Smooth muscle cell (in vitro differentiated cells): ENCODE measurements around the gene CHRDL1. TPM values are rescaled to one million over a fixed set of nuclear protein-coding genes. Genes with fewer than 3 reads are reported as not detected.

Experiments
- DNase-seq: peaks from one replicate; lab custom pipeline; 2025; ENCODE audit not compliant: unreplicated experiment; lab: John Stamatoyannopoulos, UW
- H2AFZ ChIP-seq: fragments of 200-600 bp; sonication (generic); 2 replicates; pipeline ENCODE4 v1.6.0; 2016; ENCODE audit warnings: antibody characterized with exemption, low read depth, mild to moderate bottlenecking
- H3F3A ChIP-seq: fragments of 200-600 bp; sonication (generic); 2 replicates; pipeline ENCODE4 v1.6.0; 2017; ENCODE audit warnings: antibody characterized with exemption, low read depth
- H3K27ac ChIP-seq: fragments of 200-600 bp; sonication (generic); 2 replicates; pipeline ENCODE4 v1.5.1; 2016; ENCODE audit warnings: low read depth, mild to moderate bottlenecking
- H3K27me3 ChIP-seq: fragments of 200-600 bp; sonication (generic); 2 replicates; pipeline ENCODE4 v1.6.1; 2016; ENCODE audit warnings: low read depth, mild to moderate bottlenecking
- H3K36me3 ChIP-seq: fragments of 200-600 bp; sonication (generic); 2 replicates; pipeline ENCODE4 v1.5.1; 2016; ENCODE audit warnings: low read depth
- H3K4me1 ChIP-seq: fragments of 200-600 bp; sonication (generic); 2 replicates; pipeline ENCODE4 v1.5.1; 2016; ENCODE audit warnings: low read depth
- H3K4me2 ChIP-seq: fragments of 200-600 bp; sonication (generic); 2 replicates; pipeline ENCODE4 v1.6.0; 2016; ENCODE audit warnings: mild to moderate bottlenecking
- H3K4me3 ChIP-seq: fragments of 200-600 bp; sonication (generic); 2 replicates; pipeline ENCODE4 v1.5.1; 2016; ENCODE audit warnings: mild to moderate bottlenecking
- H3K79me2 ChIP-seq: fragments of 200-600 bp; sonication (generic); 2 replicates; pipeline ENCODE4 v1.6.0; 2016; ENCODE audit warnings: low read depth, mild to moderate bottlenecking
- H3K9ac ChIP-seq: fragments of 200-600 bp; sonication (generic); 2 replicates; pipeline ENCODE4 v1.6.0; 2016; ENCODE audit warnings: low read depth
- H3K9me3 ChIP-seq: fragments of 200-600 bp; sonication (generic); replicated peaks from 2 replicates; pipeline ENCODE4 v1.5.1; 2016; ENCODE audit warnings: low read depth
- H4K20me1 ChIP-seq: fragments of 200-600 bp; sonication (generic); 2 replicates; pipeline ENCODE4 v1.6.0; 2016; ENCODE audit warnings: low read depth
- CTCF ChIP-seq: fragments of 200-600 bp; sonication (generic); IDR thresholded peaks from 2 replicates; pipeline ENCODE4 v1.5.1; 2017; ENCODE audit warnings: borderline replicate concordance, mild to moderate bottlenecking, antibody characterized with exemption; ENCODE audit not compliant: insufficient read depth, poor library complexity, severe bottlenecking
- WGBS: methylation state at CpG from one replicate; pipeline ENCODE4 v1.1.7; 2016; ENCODE audit warnings: low lambda C conversion rate; 5-methylcytosine and 5-hydroxymethylcytosine counted together
- polyA plus RNA-seq: library from polyadenylated mRNA; unstranded; fragments of >200 nt; fragmentation: Nextera tagmentation; extraction: Ambion mirVana; gene quantifications from 2 replicates; pipeline ENCODE4 v1.2.1, GENCODE V29; 2016
- total RNA-seq: library from RNA; depleted of rRNA; stranded (reverse); fragments of >200 nt; gene quantifications from 2 replicates; pipeline ENCODE4 v1.2.3, GENCODE V29; 2014

CHRDL1 gene
- total RNA-seq (not detected in 2 replicates), polyA plus RNA-seq (not detected in 2 replicates)

DNA sequence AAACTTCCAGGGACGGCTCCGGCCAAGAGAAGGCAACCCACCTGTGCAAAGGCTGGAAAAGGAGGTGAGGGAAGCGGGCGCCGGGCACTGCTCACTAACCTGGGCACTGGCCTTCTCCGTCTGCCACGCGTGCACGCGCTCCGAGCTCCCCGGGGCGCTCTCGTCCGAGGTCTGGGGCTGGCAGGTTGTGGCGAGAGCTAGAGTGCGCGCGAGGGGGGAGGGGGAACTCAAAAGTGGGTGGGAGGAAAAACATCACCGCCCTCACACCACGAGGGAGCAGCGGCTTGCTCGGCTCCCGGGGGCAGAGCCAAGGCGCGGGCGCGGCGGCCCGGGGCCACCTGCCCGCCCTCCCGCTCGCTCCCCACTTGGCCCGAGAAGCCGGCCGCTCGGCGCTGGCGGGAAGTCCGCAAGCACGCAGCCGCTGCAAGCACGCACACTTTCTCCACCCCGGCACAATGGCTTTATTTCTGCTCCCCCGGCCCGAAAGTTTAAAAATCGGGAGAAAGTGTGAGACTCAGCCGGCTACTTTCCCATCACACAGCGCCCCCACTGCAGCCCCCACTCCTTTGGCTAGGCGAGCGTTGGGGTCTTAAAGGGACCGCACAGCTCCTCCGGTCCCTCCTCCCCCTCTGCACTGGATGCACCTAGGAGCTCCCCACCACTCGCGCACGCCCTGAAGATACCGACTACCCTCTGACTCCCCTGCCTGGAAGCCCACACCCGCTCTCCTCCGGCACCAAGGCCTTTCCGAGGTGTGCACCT is at the start of gene CHRDL1:
TSS of gene CHRDL1 (minus strand) at position 173 of the 762 bp plus-strand sequence. CDS start 3,636 bp downstream, outside the sequence.
- Histone ChIP-seq H2AFZ (no peak within 1 kb of the TSS), H3K4me3 (peak within 1 kb of the TSS; percentile 44), H3K9ac (no peak within 1 kb of the TSS), H3K9me3 (no peaks in the 10 kb centered on the region), H3K36me3 (no peaks in the 10 kb centered on the region), H4K20me1 (no peaks in the 10 kb centered on the region), H3F3A (no peaks in the 10 kb centered on the region), H3K27me3 (peaks cover 41% of the 10 kb centered on the region), H3K79me2 (no peaks in the 10 kb centered on the region), H3K4me1 (no peaks in the 10 kb centered on the region), H3K27ac (no peak within 1 kb of the TSS), H3K4me2 (peak within 1 kb of the TSS; percentile 80)
- 40% methylated on average over 41 of the region's 60 CpGs for WGBS
- no peak for DNase-seq
- no peak for TF ChIP-seq CTCF

GRCh38 chrX:110836982-110837381 is 41.4 kb upstream of the CHRDL1 start:
- no peak for DNase-seq
- H3K9me3 ChIP-seq: no peaks in the 10 kb centered on the region
- 16% methylated on average over 1 of the region's 1 CpG for WGBS
- H3F3A ChIP-seq: no peaks in the 10 kb centered on the region
- H3K9ac ChIP-seq: no peak overlapping the region
- no peaks in the 10 kb centered on the region for H3K79me2 ChIP-seq
- no peak overlapping the region for H3K4me3 ChIP-seq
- TF ChIP-seq CTCF: no peak
- no peak overlapping the region for H3K27ac ChIP-seq
- H3K36me3 ChIP-seq: no peaks in the 10 kb centered on the region
- no peak overlapping the region for H3K4me2 ChIP-seq
- H4K20me1 ChIP-seq: no peaks in the 10 kb centered on the region
- H3K27me3 ChIP-seq: no peaks in the 10 kb centered on the region
- H2AFZ ChIP-seq: no peak overlapping the region
- H3K4me1 ChIP-seq: no peaks in the 10 kb centered on the region

DNA sequence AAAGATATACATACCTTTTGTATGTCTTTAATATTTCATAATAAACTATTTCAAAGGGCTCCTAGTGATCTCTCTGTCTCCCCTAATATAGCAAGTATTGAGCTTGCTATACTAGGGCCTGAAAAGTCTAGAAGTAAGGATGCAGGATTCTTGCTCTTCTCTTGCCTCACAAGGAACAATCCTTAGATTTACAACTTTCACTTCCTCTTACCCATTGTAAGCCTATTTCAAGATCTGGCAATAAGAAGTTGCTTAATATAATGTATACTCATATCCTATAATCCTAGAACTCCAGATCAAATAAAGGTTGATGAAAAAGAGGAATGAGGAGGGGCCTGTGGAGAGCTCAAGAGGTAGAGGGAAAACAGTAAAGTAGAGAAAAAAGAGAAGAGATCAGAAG is 40.8 kb upstream of the CHRDL1 start:
- Histone ChIP-seq H2AFZ (no peak overlapping the region), H3K27ac (no peak overlapping the region), H4K20me1 (no peaks in the 10 kb centered on the region), H3K9me3 (no peaks in the 10 kb centered on the region), H3K4me1 (no peaks in the 10 kb centered on the region), H3K36me3 (no peaks in the 10 kb centered on the region), H3K4me3 (no peak overlapping the region), H3K27me3 (no peaks in the 10 kb centered on the region), H3K9ac (no peak overlapping the region), H3K4me2 (no peak overlapping the region), H3K79me2 (no peaks in the 10 kb centered on the region), H3F3A (no peaks in the 10 kb centered on the region)
- no peak for DNase-seq
- no peak for TF ChIP-seq CTCF

- Histone ChIP-seq H2AFZ (no peak overlapping the region), H3F3A (no peaks in the 10 kb centered on the region), H3K9ac (no peak overlapping the region), H3K4me2 (no peak overlapping the region), H3K9me3 (no peaks in the 10 kb centered on the region), H4K20me1 (no peaks in the 10 kb centered on the region), H3K36me3 (no peaks in the 10 kb centered on the region), H3K4me1 (no peaks in the 10 kb centered on the region), H3K4me3 (no peak overlapping the region), H3K27me3 (no peaks in the 10 kb centered on the region), H3K27ac (no peak overlapping the region), H3K79me2 (no peaks in the 10 kb centered on the region)
- WGBS: 63% methylated on average over 1 of the region's 1 CpG
- no peak for TF ChIP-seq CTCF
- no peak for DNase-seq
Measured at GRCh38 chrX:110836001-110836400, 40.4 kb upstream of the CHRDL1 start.
